HepG2 (cell line): ENCODE results near the gene SPAG9. TPM values are rescaled to one million over a fixed set of nuclear protein-coding genes. Genes with fewer than 3 reads are reported as not detected.
A peak's percentile ranks its signal among the peaks of the same experiment; 100 is the strongest.

Experiments
- ATAC-seq: fragments of 200-7000 bp; cut with Tn5 transposase; 3 replicates; pipeline ENCODE4 v1.9.1; 2020; ENCODE audit warnings: mild to moderate bottlenecking, moderate library complexity
- BruUV-seq: library from RNA; stranded (reverse); fragments of 400-500 nt; replicated peaks from 2 replicates; lab custom pipeline; 2021; lab: Mats Ljungman, UMichigan
- CTCF ChIA-PET: fragments of 300-600 bp; formaldehyde crosslinking; extraction: SDS; loops from one replicate; lab custom pipeline; 2021; ENCODE audit warnings: low total read pairs, inconsistent platforms, low intra/inter-chr PET ratio; lab: Yijun Ruan, JAX
- POLR2A ChIA-PET: fragments of 350-600 bp; sonication (Branson Sonifier 250); formaldehyde crosslinking; loops from one replicate; lab custom pipeline; 2020; ENCODE audit warnings: antibody characterized with exemption, inconsistent platforms; lab: Yijun Ruan, JAX
- DNase-seq: peaks from one replicate; pipeline ENCODE4 v3.0.0-alpha.2; 2015; ENCODE audit warnings: low spot score
- FAIRE-seq: peaks from 3 replicates; lab custom pipeline; 2011; peaks lifted over from hg19 to GRCh38; lab: Jason Lieb, UNC
- H2AFZ ChIP-seq: one replicate; pipeline ENCODE4 v1.6.1; 2011; ENCODE audit warnings: low read length, inconsistent platforms
- H3K27ac ChIP-seq: fragments of 300-600 bp; 3 replicates; pipeline ENCODE4 v1.8.0; 2011; ENCODE audit warnings: mixed run types, mild to moderate bottlenecking, mixed read lengths, low read length, inconsistent platforms; ENCODE audit not compliant: insufficient read depth; ENCODE audit errors: extremely low read length
- H3K27me3 ChIP-seq, 2 experiments: fragments of 200-600 bp in 1 of 2; 2 replicates in 1 of 2; 3 replicates in 1 of 2; pipeline versions ENCODE4 v1.6.0 to v1.8.0; 2011; ENCODE audit warnings: low read length in 2 of 2, mild to moderate bottlenecking in 2 of 2, moderate library complexity in 2 of 2, inconsistent platforms in 1 of 2; ENCODE audit not compliant: insufficient read depth in 2 of 2, control insufficient read depth in 1 of 2
- H3K36me3 ChIP-seq, 2 experiments: fragments of 200-600 bp in 1 of 2; replicated peaks in 1 of 2; 2 replicates in 1 of 2; 3 replicates in 1 of 2; pipeline versions ENCODE4 v1.5.1 to v1.8.0; 2011; ENCODE audit warnings: low read length in 2 of 2, inconsistent platforms in 1 of 2; ENCODE audit not compliant: insufficient read depth in 2 of 2, control insufficient read depth in 1 of 2
- H3K4me1 ChIP-seq: 2 replicates; pipeline ENCODE4 v1.5.1; 2012; ENCODE audit warnings: low read length, inconsistent platforms; ENCODE audit not compliant: insufficient read depth
- H3K4me2 ChIP-seq: 2 replicates; pipeline ENCODE4 v1.6.0; 2011; ENCODE audit warnings: low read depth, low read length, inconsistent platforms
- H3K4me3 ChIP-seq, 3 experiments: fragments of 200-600 bp in 1 of 3; sonication (generic), shearing (Covaris generic) in 1 of 3; replicated peaks in 1 of 3; 2 replicates each; pipeline ENCODE4 v1.5.1; 2011 to 2016; ENCODE audit warnings: low read length in 3 of 3, inconsistent platforms in 2 of 3, low read depth in 2 of 3, mild to moderate bottlenecking in 2 of 3, control low read depth in 1 of 3, mixed read lengths in 1 of 3; ENCODE audit not compliant: insufficient read depth in 1 of 3
- H3K79me2 ChIP-seq: one replicate; pipeline ENCODE4 v1.6.1; 2011; ENCODE audit warnings: low read length, inconsistent platforms; ENCODE audit not compliant: insufficient read depth
- H3K9ac ChIP-seq: 2 replicates; pipeline ENCODE4 v1.6.0; 2011; ENCODE audit warnings: mild to moderate bottlenecking, low read depth, low read length, inconsistent platforms; ENCODE audit not compliant: insufficient read depth
- H3K9me3 ChIP-seq: 2 replicates; pipeline ENCODE4 v1.5.1; 2012; ENCODE audit warnings: mild to moderate bottlenecking, low read length
- H4K20me1 ChIP-seq: 2 replicates; pipeline ENCODE4 v1.6.0; 2011; ENCODE audit warnings: inconsistent platforms, mild to moderate bottlenecking, low read length, moderate library complexity; ENCODE audit not compliant: insufficient read depth
- ADNP ChIP-seq: sonication (generic); formaldehyde crosslinking; IDR thresholded peaks from 2 replicates; pipeline ENCODE4 v1.4.0; 2020; ENCODE audit warnings: missing genetic modification reagents
- ATF7-NPFF ChIP-seq: sonication (generic); formaldehyde crosslinking; IDR thresholded peaks from 2 replicates; pipeline ENCODE4 v1.8.1; 2023; ENCODE audit warnings: mild to moderate bottlenecking, low read depth, missing genetic modification reagents, moderate library complexity
- EED ChIP-seq: sonication (generic); formaldehyde crosslinking; IDR thresholded peaks from 2 replicates; pipeline ENCODE4 v1.5.0; 2020; ENCODE audit warnings: mild to moderate bottlenecking, missing genetic modification reagents
- GATAD2A ChIP-seq: IDR thresholded peaks from 2 replicates; pipeline ENCODE4 v1.6.1; 2016
- GLI4 ChIP-seq: sonication (generic); formaldehyde crosslinking; IDR thresholded peaks from 2 replicates; pipeline ENCODE4 v1.5.1; 2020; ENCODE audit warnings: missing genetic modification reagents, mild to moderate bottlenecking, moderate library complexity, borderline replicate concordance
- HOXA5 ChIP-seq: sonication (generic); formaldehyde crosslinking; IDR thresholded peaks from 2 replicates; pipeline ENCODE4 v1.4.0; 2020; ENCODE audit warnings: missing genetic modification reagents
- MAF1 ChIP-seq: sonication (generic); formaldehyde crosslinking; IDR thresholded peaks from 2 replicates; pipeline ENCODE4 v1.5.0; 2020; ENCODE audit warnings: missing genetic modification reagents, borderline replicate concordance
- MAFF ChIP-seq: IDR thresholded peaks from 2 replicates; pipeline ENCODE4 v1.6.1; 2011; ENCODE audit warnings: low read depth, low read length, improper control_type of control experiment
- MXD4 ChIP-seq: IDR thresholded peaks from 2 replicates; pipeline ENCODE4 v1.6.1; 2016; ENCODE audit warnings: mild to moderate bottlenecking, missing biosample characterization, missing genetic modification reagents
- SMAD3 ChIP-seq: sonication (generic); formaldehyde crosslinking; IDR thresholded peaks from 2 replicates; pipeline ENCODE4 v1.4.0; 2020; ENCODE audit warnings: missing genetic modification reagents
- SNRNP70 ChIP-seq: fragments of 200-400 bp; formaldehyde crosslinking; IDR thresholded peaks from 2 replicates; pipeline ENCODE4 v1.6.1; 2017; ENCODE audit warnings: mild to moderate bottlenecking, low read depth, low read length, moderate library complexity
- TBL1XR1 ChIP-seq: fragments of 150-350 bp; IDR thresholded peaks from 2 replicates; pipeline ENCODE4 v1.6.1; 2014; ENCODE audit warnings: borderline replicate concordance, low read length; ENCODE audit not compliant: partially characterized antibody
- TCF7 ChIP-seq: sonication (generic); IDR thresholded peaks from 2 replicates; pipeline ENCODE4 v1.6.1; 2016; ENCODE audit warnings: antibody characterized with exemption, low read depth
- U2AF1 ChIP-seq: fragments of 200-400 bp; formaldehyde crosslinking; optimal IDR thresholded peaks from 2 replicates; pipeline ENCODE3; 2017; ENCODE audit warnings: mild to moderate bottlenecking, low read depth, low read length
- ZMYM2 ChIP-seq: sonication (generic); formaldehyde crosslinking; IDR thresholded peaks from 2 replicates; pipeline ENCODE4 v1.8.0; 2022; ENCODE audit warnings: mild to moderate bottlenecking, missing genetic modification reagents
- ZNF121 ChIP-seq: sonication (generic); formaldehyde crosslinking; IDR thresholded peaks from 2 replicates; pipeline ENCODE4 v1.5.0; 2020; ENCODE audit warnings: mild to moderate bottlenecking, missing genetic modification reagents
- ZNF24 ChIP-seq: fragments of 450-650 bp; IDR thresholded peaks from 2 replicates; pipeline ENCODE4 v1.6.1; 2017; ENCODE audit warnings: antibody characterized with exemption, mild to moderate bottlenecking
- ZNF343 ChIP-seq: sonication (generic); formaldehyde crosslinking; IDR thresholded peaks from 2 replicates; pipeline ENCODE4 v1.4.0; 2020; ENCODE audit warnings: mild to moderate bottlenecking, missing genetic modification reagents
- ZNF383 ChIP-seq: sonication (generic); formaldehyde crosslinking; IDR thresholded peaks from 2 replicates; pipeline ENCODE4 v1.4.0; 2020; ENCODE audit warnings: missing genetic modification reagents, mild to moderate bottlenecking, borderline replicate concordance
- ZNF432 ChIP-seq: sonication (generic); formaldehyde crosslinking; IDR thresholded peaks from 2 replicates; pipeline ENCODE4 v1.5.0; 2020; ENCODE audit warnings: missing genetic modification reagents, mild to moderate bottlenecking, borderline replicate concordance
- ZNF501 ChIP-seq: sonication (generic); formaldehyde crosslinking; IDR thresholded peaks from 2 replicates; pipeline ENCODE4 v1.5.1; 2020; ENCODE audit warnings: mild to moderate bottlenecking, moderate library complexity, missing genetic modification reagents
- ZNF547 ChIP-seq: sonication (generic); formaldehyde crosslinking; IDR thresholded peaks from 2 replicates; pipeline ENCODE4 v1.5.1; 2020; ENCODE audit warnings: mild to moderate bottlenecking, missing genetic modification reagents
- ZNF724P ChIP-seq: sonication (generic); formaldehyde crosslinking; IDR thresholded peaks from 2 replicates; pipeline ENCODE4 v1.8.0; 2022; ENCODE audit warnings: missing genetic modification reagents, borderline replicate concordance
- WGBS: methylation state at CpG from one replicate; pipeline ENCODE4 v1.1.6; 2017; ENCODE audit warnings: low lambda C conversion rate; 5-methylcytosine and 5-hydroxymethylcytosine counted together
- in situ Hi-C: cut with HindIII; loops from 2 replicates; pipeline ENCODE4 v1.10.0; 2017; ENCODE audit warnings: low pct_unique_long_range_greater_than_20kb; ENCODE audit not compliant: extremely low pct_ligation_motif_present
- intact Hi-C: fragments of 100-400 bp; cut with micrococcal nuclease; formaldehyde crosslinking; loops from one replicate; pipeline ENCODE4 v1.10.0; 2022; ENCODE audit not compliant: unreplicated experiment
- polyA plus RNA-seq, 8 experiments: library from polyadenylated mRNA; depleted of rRNA in 3 of 8; stranded (reverse) in 7 of 8; unstranded in 1 of 8; fragments of >200 nt; fragmentation: Illumina TruSeq in 4 of 8; extraction: Trizol in 4 of 8; gene quantifications; 2 replicates each; pipeline versions ENCODE4 v1.2.1 to v1.2.3, GENCODE V29; 2011 to 2016; ENCODE audit warnings: low read depth in 4 of 8, missing spikeins in 1 of 8, mixed read lengths in 1 of 8; ENCODE audit not compliant: insufficient read depth in 1 of 8
- total RNA-seq, 5 experiments: library from RNA; depleted of rRNA; stranded (reverse); fragments of >200 nt; fragmentation: Illumina TruSeq; extraction: Trizol; gene quantifications; 2 replicates each; pipeline ENCODE4 v1.2.3, GENCODE V29; 2016; ENCODE audit warnings: low read depth in 1 of 5
- TF ChIP-seq, protein P1 (sequence below): sonication (generic); formaldehyde crosslinking; IDR thresholded peaks from 2 replicates; pipeline ENCODE4 v1.9.0; 2022; ENCODE audit warnings: missing genetic modification reagents, mild to moderate bottlenecking, borderline replicate concordance
- TF ChIP-seq, protein P2 (sequence below): IDR thresholded peaks from 2 replicates; pipeline ENCODE4 v1.6.1; 2016

The SPAG9 gene
- total and polyA plus RNA-seq, 2 of the 13 experiments (the other 11 are each of a cell fraction or from before 2014, with no cell fraction given), result 43.2 to 78.6 TPM

DNA sequence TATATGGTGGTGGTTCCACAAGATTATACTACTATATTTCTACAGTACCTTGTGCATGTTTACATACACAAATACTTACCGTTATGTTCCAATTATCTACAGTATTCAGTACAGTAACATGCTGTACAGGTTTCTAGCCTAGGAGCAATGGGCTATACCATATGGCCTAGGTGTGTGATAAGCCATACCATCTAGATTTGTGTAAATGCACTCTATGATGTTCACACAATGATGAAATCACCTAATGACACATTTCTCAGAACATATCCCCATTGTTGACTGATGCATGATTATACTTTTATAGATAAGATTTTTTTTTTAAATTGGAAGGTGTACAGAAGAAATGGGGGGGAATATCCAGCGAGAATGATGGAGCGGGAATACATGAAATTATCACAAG is 131.5 kb downstream of the SPAG9 start (continued):
- TF ChIP-seq, protein P1, sequence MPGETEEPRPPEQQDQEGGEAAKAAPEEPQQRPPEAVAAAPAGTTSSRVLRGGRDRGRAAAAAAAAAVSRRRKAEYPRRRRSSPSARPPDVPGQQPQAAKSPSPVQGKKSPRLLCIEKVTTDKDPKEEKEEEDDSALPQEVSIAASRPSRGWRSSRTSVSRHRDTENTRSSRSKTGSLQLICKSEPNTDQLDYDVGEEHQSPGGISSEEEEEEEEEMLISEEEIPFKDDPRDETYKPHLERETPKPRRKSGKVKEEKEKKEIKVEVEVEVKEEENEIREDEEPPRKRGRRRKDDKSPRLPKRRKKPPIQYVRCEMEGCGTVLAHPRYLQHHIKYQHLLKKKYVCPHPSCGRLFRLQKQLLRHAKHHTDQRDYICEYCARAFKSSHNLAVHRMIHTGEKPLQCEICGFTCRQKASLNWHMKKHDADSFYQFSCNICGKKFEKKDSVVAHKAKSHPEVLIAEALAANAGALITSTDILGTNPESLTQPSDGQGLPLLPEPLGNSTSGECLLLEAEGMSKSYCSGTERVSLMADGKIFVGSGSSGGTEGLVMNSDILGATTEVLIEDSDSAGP, result no peak
- TF ChIP-seq, protein P2, sequence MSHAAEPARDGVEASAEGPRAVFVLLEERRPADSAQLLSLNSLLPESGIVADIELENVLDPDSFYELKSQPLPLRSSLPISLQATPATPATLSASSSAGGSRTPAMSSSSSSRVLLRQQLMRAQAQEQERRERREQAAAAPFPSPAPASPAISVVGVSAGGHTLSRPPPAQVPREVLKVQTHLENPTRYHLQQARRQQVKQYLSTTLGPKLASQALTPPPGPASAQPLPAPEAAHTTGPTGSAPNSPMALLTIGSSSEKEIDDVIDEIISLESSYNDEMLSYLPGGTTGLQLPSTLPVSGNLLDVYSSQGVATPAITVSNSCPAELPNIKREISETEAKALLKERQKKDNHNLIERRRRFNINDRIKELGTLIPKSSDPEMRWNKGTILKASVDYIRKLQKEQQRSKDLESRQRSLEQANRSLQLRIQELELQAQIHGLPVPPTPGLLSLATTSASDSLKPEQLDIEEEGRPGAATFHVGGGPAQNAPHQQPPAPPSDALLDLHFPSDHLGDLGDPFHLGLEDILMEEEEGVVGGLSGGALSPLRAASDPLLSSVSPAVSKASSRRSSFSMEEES (CRISPR knock-in tag), result no peak
- TF ChIP-seq U2AF1, result no peak

DNA sequence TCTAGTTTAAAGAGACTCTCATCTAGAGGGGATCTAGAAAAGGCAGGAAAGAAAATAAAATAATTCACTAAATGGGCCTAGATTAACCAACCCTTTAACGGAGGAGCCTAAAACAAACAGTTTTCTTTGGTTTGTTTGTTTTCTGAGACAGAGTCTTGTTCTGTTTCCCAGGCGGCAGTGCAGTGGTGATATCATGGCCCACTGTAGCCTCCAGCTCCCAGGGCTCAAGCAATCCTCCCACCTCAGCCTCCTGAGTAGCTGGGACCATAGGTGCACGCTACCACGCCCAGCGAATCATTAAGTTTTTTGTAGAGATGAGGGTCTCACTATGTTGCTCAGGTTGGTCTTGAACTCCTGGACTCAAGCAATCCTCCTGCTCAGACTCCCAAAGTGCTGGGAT is 132.2 kb downstream of the SPAG9 start:
- POLR2A ChIA-PET, result no interaction called here
- intact Hi-C loops (no loop called here), in situ Hi-C loops (no loop called here)
- 77% methylated on average over 5 of the region's 5 CpGs for WGBS
- no peaks in the 10 kb centered on the region for H3K9me3 ChIP-seq
- BruUV-seq, result no TSS peak
- no peak overlapping the region for H3K4me3 ChIP-seq
- no peaks in the 10 kb centered on the region for H4K20me1 ChIP-seq
- peak; percentile 23 for DNase-seq
- no peaks in the 10 kb centered on the region for H3K27me3 ChIP-seq
- no peaks in the 10 kb centered on the region for H3K79me2 ChIP-seq
- peaks cover 16 to 62% of the 10 kb centered on the region in 2 experiments for H3K36me3 ChIP-seq
- no peak overlapping the region for H3K4me2 ChIP-seq
- H3K27ac ChIP-seq, result no peak overlapping the region
- peaks cover 13% of the 10 kb centered on the region for H3K4me1 ChIP-seq
- no peak overlapping the region for H2AFZ ChIP-seq
- no peak overlapping the region for H3K9ac ChIP-seq
- CTCF ChIA-PET, result no interaction called here
- FAIRE-seq, result no peak
- ATAC-seq, result peak; percentile 54
- TF ChIP-seq ZNF121 (CRISPR knock-in tag) (peak; percentile 55; the same call in 1 of the 2 replicates), ZMYM2 (CRISPR knock-in tag) (peak; percentile 80; the same call in 1 of the 2 replicates), ZNF501 (CRISPR knock-in tag) (0 out of 2 replicates have a peak, but pooled peaks have one; percentile 21), GATAD2A (CRISPR knock-in tag) (0 out of 2 replicates have a peak, but pooled peaks have one; percentile 44), ZNF547 (CRISPR knock-in tag) (no peak), ZNF432 (CRISPR knock-in tag) (no peak), ADNP (CRISPR knock-in tag) (0 out of 2 replicates have a peak, but pooled peaks have one; percentile 39), TBL1XR1 (no peak), ZNF383 (no peak), SNRNP70 (no peak), ZNF343 (CRISPR knock-in tag) (no peak), MXD4 (CRISPR knock-in tag) (no peak), EED (no peak), TCF7 (no peak), ZNF24 (no peak), ZNF724P (CRISPR knock-in tag) (no peak), MAF1 (CRISPR knock-in tag) (no peak), GLI4 (CRISPR knock-in tag) (no peak), ATF7-NPFF (CRISPR knock-in tag) (no peak), MAFF (no peak), HOXA5 (no peak), SMAD3 (CRISPR knock-in tag) (no peak)
